ENCODE data around the gene TENT5A.

TENT5A gene

DNA sequence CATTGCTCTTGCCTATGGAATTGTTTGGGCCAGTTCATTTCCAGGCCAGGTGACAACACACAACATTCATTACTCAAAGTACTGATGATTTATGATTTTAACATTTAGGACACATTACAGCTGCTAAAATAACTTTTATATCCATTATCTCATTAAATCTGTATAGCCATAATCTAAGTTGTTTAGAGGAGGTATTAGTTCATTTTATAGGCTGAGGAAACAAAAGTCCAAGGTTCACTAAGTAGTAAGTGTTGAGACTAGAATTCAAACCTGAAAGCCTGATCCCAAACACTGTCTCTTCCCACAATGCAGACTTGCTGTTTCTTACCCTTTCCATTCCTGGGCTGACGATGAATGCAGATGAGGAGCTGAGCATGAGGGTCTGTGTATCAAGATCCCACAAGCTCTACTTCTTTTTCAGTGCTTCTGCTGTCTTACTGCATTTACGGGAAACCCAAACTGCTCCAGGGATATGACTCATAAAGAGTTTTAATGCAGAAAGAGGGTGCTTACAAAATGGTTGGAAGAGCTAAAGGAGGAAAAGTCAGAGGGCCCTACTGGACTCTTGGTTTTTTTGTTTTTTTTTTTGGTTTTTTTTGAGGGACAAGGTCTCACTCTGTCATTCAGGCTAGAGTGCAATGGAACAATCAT lies 17.9 kb downstream of the TENT5A start:
- no peak for TF ChIP-seq CTCF (IDR thresholded peaks at IDR 0.05)

- no peak for TF ChIP-seq CTCF (IDR thresholded peaks at IDR 0.05)
These were observed 18.4 kb downstream of the TENT5A start for GRCh38 chr6:81734081-81734480.

- no peak for TF ChIP-seq CTCF (IDR thresholded peaks at IDR 0.05)
These were observed 20.7 kb downstream of the TENT5A start for GRCh38 chr6:81731814-81732213.

DNA sequence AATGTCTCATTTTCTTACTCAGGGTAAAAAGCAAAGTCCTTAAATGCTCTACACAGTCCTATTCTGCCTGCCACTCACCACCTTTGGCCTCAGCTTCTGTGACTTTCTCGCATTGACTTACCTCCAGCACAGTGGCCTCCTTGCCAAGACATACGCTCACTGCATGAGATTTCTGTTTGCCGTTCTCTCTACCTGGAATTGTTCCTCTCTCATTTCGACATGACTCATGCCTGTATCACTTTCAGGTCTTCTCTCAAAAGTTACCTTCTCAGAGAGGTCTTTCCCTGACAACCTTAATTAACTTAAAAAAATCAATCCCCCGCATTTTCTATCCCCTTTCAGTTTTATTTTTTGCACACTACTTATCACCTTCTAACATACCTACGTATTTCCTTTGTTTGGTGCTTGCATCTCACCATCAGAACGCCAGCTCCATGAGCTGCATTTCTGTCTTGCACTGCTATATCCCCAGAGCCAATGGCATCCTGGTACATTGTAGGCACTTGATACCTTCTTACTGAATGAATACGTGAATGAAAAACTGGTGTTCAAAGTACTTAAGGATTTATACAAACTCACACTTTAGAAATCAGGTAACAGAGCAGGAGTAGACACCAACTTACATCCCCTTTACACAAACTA lies 24.5 kb downstream of the TENT5A start:
- no peak for TF ChIP-seq CTCF (IDR thresholded peaks at IDR 0.05)

GRCh38 chr6:81725127-81725526 lies 27.4 kb downstream of the TENT5A start:
- TF ChIP-seq CTCF (IDR thresholded peaks at IDR 0.05) = no peak

GRCh38 chr6:81722506-81723223 lies 29.8 kb downstream of the TENT5A start:
- TF ChIP-seq CTCF (IDR thresholded peaks at IDR 0.05) = no peak

DNA sequence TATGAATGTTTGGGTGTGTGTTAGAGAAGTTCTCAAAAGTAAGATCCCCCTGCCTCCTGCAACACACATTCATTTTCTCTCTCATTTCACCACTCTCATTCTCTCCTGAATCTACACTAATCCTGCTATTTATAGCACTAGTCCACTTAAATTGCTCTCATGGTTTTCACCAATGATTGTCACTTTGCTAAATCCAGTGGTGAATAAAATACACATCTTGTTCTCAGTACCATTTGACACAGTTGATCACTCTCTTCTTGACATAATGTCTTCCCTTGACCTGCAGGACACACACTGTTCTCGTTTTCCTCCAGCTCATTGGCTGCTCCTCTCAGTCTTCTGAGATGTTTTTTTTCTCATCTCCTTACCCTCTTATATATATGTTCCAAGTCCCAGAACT lies 32.1 kb downstream of the TENT5A start:
- no peak for TF ChIP-seq CTCF (IDR thresholded peaks at IDR 0.05)
